HL-60/S4 treated with retinoic acid at 250 ng/mL for 4 days and 3 days (cell line): ENCODE data around the gene LRRC4C.

Source experiments
- in situ Hi-C: fragments of 300-500 bp; cut with MboI; formaldehyde crosslinking; loops from 2 replicates; pipeline ENCODE4 v1.7.0; 2022; ENCODE audit warnings: low sequenced_read_pairs

Gene LRRC4C

DNA sequence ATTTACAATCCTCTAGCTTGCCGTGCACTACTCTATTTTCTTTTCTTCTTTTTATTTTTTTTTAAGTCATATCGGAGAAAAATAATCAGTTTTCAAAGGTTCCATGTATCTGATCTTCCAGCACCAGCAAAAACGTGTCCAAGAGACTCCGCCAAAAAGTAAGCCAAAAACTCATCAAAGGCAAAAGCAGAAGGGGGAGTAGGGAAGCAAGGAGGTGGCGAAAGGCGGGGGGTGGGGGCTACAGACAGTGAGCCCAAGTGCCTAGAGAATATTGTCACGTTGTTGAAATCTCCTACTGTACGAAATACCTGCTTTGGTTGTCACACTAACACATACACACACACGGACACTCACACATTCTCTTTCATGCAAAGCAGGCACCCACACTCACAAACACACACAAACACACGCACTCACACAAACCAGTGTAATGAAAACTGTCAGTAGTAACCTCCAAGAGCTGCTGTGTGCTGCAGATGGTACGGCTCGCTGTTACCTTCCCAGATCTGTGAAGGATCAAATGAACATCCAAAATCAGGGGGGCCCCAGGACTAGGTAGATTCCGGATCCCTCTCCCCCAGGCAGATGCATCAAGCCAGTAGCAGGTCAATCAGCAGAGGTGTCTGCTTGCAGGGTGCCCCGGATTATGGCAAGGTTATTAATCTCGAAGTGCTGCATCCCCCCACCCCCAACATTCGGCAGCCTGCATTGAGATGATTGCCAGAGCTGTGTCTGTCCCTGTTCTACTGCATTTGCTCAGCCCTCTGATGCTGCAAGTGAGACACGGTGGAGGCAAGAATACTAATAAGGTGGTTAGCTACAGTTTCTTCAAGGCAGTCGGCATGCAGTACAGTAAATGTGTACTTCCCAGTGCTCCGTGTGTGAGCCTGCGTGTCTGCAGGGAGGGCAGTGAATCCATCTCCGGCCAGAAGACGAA, at the start of gene LRRC4C:
Gene LRRC4C, minus strand, starts transcription at position 188 of the 937 bp plus-strand sequence.
- in situ Hi-C loops = loop anchor here (25.0 kb wide), 1 partner anchor 1053 kb away; no protein-coding TSS in a partner anchor

DNA sequence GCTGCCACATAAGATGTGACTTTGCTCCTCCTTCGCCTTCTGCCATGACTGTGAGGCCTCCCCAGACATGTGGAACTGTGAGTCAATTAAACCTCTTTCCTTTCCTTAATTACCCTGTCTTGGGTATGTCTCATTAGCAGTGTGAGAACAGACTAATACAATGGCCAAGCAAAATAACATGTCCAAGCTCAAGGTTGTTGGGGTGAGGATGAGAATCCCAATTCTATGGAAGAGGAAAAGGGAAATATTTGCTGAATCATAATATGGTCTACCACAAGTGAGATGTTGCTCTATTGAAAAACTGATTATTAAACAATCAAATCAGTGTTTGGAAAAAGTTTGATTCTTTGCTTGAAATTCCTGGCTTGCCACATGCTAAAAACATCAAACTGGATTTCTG, 48.7 kb upstream of the LRRC4C start:
- in situ Hi-C loops = no loop called here

DNA sequence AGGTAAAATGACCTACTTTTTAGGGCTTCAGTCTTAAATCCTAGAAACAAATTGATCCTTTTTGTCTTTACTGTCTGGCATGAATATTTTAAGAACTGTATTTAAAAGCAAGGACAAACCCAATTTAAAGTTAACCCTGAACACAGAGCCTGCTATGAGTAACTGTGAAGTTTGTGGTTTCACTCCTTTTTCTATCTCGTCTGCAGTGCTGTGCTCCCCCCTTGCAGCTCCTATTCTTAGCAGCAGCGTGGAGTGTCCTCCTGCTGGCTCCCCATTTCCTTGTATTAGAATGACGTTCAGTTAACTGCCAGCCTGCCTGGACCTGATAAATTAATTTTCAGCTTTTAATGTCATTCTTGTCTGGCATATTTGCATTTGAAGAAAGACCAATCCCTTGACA, 40.0 kb upstream of the LRRC4C start:
- in situ Hi-C loops = no loop called here

DNA sequence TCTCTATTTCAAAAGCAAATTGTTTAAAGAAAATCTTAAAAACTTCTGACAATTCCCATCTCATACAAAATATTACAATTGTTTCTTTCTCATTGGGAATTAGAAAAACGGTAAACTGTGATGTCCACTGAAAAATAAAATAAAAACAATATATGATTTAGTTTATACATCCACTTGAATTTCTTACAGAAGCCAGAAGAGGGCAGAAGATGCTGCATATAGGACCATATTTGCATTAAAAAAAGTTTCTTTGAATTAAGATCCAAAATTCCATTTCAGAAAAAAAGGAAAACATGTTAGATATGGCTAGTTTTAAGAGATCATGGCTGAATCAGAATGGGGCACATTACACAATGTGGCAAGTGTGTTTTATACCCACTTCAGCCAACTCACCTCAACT, 39.3 kb upstream of the LRRC4C start:
- in situ Hi-C loops = no loop called here

DNA sequence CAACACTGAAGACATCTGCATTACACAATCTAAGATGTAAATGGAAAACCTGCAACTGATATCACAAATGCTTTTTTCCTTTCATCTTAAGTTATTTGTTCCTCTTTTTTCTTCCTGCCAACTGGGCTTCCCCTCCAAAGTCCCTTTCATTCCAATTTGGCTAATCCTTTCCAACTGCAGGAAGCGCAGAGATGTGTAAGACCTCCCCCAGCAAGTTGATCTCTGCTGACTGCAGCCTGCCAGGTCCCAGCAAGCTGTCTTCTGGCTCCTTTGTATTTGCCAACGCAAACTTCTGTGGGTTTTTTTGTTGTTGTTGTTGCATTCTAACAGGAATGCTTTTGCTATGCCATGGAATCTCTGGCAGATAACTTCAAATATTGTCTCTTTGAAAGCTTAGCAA, 38.5 kb upstream of the LRRC4C start:
- in situ Hi-C loops = no loop called here

DNA sequence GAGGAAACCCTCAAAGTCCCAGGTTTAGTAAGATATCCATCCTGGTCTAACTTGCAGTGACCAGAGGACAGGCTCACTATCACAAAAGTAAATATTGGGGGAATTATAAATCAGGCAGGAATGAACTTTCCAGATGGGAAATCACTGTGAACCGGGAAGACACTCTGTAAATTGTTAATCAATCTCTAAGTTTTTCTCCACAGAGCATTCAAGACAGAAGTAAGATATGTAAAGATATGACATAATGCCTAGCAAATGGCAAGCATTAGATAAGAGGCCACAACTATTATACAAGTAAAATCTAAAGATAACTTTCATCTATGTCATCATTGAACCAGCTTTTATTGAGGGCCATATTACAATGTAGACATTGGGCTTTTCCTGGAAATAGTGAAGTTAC, 35.3 kb upstream of the LRRC4C start:
- in situ Hi-C loops = no loop called here

DNA sequence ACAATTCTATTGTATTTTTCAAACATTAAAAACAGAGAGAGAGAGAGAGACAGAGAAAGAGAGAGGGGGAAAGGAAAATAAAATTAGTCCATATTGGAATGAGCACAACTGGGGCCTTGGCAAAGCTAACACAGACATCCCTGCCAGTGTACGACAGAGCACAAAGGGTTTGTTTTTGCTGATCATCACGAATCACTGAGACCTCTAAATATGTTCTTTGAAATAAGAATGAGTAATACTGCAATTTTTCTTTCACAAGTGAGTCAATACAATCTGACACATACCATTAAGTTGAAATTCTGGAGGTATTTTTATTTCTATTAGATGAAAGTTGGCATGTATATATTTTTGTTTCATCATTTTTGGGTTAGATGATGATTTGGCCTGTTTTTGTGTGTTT, 27.0 kb upstream of the LRRC4C start:
- in situ Hi-C loops = no loop called here

DNA sequence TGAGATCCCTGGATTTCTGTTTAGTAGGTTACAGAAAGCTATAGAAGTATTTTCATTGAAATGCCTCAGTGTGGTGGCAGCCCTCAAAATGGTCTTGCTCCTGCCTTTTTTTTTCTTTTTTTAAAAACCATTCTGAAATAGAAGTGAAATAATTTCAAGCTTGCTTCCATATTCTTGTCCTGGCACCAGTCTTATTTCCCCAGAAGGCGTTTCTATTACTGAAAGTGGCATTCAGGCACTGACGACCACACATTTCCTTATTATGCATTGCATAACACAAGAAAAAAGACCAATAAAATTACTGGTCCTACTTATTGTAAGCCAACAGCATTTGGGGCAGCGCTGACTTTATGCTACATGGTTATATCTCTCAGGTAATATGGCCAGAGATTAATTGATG, 24.5 kb upstream of the LRRC4C start:
- in situ Hi-C loops = no loop called here

DNA sequence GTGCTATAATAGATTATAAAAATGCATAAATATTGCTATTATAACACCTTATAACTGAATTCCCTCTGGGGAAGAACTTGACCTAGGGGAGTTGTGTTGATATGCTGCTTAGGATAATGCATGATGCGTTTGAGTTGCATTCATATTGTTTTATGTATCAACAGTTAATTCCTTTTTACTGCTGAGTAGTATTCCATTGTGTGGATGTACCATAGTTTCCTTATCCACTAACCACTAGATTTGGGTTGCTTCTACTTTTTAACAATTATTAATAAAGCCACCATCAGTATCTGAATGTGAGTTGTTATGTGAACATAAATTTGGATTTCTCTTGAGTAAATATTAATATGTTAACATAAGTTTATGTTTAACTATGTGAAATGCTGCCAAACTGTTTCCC, 19.7 kb upstream of the LRRC4C start:
- in situ Hi-C loops = no loop called here

DNA sequence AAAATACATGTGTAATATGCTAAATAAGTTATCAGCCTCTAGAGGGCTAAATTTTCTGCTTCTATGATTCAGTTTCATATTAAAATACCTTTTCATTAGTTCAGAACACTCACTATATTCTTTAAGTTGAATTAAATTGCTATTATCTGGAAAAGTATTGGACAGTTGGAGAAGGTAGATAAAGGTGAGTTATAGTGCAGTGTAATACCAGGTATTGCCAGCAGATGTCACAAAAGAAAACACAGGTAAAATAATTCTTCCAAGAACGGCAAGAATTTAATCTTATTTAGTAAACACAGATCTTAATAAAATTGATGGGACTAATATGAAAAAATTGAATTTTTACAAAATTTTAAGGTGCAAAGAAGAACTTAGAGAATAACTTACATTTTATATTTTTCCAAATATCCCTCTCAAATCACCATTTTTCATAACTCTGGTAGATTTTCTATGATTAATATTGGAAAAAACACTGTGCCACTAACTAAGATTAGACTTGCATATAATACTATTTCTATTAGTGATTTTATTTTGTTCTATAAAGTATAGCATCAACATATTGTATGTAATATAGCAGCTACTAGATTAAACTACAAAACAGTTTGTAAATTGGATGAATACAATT, 1.7 kb upstream of the LRRC4C start:
- in situ Hi-C loops = loop anchor here (25.0 kb wide), 1 partner anchor 1051 kb away; no protein-coding TSS in a partner anchor

DNA sequence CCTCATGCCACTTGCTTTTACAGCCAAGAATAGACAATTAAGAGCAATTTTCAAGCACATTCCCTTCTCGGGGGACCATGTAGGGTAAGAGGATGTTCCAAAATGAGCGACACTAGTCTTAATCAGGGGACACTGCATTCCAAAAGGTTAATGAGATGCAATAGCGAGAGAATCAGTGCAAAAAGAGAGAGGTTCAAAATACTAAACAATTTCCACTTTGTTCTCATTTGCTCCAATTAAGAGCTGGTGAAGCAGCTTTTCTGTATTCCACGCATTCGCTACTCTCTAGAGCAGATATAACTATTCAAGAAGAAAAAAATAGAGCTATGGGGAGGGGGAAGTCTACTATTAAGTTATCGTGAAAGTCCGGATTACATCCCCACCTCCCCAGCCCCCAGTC, 811 bp downstream of the LRRC4C start:
- in situ Hi-C loops = loop anchor here (25.0 kb wide), 1 partner anchor 1054 kb away; no protein-coding TSS in a partner anchor

DNA sequence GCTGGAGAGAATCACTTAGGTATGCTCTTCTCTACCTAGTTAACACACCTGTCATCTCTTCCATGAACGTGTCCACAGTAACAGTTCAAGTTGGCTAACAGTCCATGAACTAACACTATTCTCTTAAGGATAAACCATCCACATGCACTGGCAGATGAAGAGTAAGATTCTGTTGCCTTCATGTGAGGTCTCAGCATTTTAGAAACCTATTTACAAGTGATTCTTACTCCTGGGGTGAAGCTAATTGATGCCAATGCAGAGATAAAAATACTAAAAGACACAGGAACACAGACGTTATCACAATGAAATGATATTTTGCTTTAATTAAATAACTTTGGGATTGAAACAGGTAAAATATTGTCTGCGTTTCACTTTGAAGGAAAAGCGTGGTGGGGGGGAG, 1.3 kb downstream of the LRRC4C start:
- in situ Hi-C loops = loop anchor here (25.0 kb wide), 1 partner anchor 1054 kb away; no protein-coding TSS in a partner anchor

DNA sequence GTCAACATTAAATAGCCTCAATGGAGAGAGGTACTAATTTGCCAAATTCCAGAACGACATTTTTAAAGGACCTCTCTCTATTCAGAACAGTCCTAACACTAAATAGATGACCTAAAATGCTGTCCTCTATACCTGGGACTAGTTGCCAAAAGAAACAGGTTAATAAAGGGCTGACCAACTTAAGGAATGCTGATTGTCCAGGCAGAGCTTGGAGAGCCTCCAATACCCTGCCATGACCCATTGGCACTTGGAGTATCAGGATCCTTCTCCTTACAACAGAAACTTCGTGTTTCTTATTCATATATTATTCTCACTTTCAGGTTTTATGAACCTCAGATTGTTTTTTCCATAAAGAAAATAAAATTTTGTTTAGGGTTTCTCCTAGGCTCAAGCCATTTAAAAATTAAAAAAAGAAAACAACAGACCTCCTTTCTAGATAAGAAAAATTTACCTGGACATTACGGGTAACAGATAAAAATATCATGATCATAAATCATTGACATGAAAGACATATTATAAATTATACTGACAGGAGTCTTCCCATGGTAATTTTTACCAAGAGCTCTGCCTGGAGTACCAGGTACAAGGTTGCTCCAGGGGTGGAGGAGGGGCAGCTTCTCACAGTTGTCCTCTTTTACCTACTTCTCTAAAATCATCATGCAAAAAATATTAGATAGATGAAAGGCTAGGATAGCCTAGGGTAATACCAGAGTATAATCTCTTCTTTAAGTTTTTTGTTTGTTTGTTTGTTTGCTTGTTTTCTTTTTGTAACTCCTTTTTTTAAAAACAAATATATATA, 2.0 kb downstream of the LRRC4C start:
- in situ Hi-C loops = loop anchor here (25.0 kb wide), 1 partner anchor 1055 kb away; no protein-coding TSS in a partner anchor

DNA sequence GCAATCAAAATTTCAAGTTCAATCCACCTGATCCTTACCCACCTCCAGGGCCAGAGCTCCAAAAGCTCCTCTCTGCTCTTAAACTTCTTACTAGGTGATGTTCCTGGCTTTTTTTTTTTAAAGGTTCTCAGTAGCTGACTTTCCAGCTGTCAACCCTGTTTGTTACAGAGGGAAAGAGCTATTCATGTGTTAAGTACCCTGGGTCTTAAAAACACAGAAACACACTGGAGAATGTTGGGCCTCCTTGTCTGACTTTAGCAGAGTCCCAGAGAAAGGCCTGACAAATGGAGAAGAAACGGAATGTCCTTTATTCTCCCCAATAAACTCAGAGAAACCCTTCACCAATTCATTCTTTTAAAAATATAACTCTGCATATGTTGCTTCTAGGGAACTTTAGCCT, 3.2 kb downstream of the LRRC4C start:
- in situ Hi-C loops = loop anchor here (25.0 kb wide), 1 partner anchor 1056 kb away; no protein-coding TSS in a partner anchor

DNA sequence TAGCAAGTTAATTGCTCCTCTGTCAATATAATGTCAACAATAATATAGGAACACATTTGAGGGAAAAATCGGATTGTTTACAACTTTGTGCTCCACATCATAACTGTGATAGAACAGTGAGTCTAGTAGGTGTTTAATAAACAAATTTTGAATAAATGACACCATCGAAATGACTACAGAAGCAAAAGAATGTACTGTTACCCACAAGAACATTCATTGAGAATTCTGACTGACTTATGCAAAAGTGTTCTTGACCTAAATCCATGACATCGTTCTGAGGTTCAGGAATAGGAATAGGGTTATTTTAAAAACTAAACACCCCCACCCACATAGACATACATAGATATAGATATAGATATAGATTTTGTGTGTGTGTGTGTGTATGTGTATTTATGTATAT, 8.4 kb downstream of the LRRC4C start:
- in situ Hi-C loops = loop anchor here (25.0 kb wide), 1 partner anchor 1061 kb away; no protein-coding TSS in a partner anchor

DNA sequence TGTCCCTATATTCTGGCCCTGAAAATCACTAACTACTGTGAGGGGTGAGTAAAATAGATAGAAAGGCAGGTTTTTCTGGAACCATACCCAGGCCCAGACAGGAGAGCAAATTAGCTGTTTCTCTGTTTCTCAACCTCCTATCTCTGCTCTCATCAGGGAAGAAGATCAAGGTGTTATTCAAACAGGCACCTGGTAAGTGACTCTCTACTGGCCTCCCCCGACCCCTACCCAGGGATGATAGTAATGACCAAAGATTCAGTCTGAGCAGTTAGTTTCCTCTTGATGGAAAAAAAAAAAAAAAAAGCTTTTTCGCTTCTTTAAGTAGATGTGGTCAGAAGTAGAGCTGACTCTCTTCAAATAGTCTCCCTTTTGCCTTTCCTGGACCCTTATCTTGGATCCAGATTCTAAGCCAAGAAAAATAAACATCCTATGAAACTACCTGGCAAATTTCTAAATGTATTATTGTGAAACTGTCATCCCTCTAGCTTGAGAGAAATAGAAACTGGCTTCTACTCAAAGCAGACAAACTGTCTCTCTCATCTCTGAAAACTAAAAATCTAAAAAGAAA, 9.9 kb downstream of the LRRC4C start:
- in situ Hi-C loops = loop anchor here (25.0 kb wide), 1 partner anchor 1063 kb away; no protein-coding TSS in a partner anchor

DNA sequence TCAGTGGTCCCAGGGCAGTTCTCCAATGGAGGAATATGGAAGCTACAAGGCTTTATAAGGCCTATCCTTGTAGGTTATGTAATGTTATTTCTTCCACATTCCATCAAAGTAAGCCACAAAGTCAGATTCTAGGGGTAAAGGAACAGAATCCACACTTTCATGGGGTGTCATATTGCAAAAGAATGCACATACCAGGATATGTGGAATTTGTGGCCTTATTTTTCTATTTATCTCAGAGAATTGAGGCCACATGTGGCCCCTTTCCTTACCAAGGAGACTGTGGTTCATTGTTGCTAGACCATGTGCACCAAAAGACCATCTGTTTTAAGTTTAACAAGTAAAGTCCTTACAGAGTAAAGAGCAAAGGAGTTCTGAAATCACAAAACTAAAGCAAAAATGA, 12.9 kb downstream of the LRRC4C start:
- in situ Hi-C loops = no loop called here

DNA sequence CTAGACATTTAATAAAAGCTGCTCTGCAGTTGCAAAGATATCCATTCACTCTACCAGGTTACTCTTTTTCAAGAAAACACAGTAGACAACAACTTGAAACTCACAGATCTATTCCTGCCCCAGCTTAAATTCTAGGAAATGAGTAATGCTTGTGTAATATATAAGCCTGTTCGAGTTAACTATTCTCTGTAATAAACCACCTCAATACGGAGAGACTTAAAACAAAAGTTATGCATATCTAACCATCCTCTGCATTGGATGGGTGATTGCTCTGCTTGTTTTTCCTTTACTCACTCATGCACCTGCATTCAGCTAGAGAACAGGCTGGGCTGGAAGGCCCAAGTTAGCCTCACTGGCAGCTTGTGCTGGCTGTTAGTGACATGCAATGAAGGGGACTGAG, 13.3 kb downstream of the LRRC4C start:
- in situ Hi-C loops = no loop called here

DNA sequence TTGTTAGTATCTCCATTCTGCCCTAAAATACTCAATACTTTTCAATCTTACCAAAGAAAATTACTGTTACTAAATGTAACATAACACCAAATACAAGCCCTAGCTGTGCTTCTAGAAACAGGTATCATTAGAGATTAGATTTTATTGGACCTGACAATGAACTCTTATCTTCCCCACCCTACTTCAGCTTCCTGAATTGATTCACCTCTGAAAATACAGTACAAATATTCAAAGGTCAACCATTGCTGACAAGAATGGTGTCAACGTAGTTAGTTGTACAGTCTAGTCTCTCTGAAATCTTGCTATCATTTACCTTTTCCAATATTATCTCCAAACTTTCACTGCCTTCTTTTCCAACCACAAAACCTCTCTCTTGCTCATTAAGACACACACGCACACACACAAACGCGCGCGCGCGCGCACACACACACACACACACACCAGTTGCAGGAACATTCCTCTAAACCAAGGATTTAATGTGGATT, 22.4 kb downstream of the LRRC4C start:
- in situ Hi-C loops = no loop called here

DNA sequence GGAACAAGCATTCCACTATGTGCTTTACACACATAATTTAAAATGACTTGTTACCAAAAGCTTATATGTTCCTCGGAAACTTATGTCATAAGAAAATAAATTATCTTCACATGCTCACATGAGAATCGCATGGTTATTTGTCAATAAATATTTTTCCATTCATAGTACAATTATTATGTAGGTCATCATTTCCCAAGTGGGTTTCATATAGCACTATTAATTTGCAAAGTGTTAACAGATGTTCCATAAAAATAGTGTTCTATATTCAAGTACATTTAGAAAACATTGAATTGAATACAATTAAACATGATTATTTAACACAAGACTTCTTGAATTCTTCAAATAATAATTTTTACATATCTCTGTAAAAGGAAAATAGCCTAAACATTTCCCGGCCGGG, 23.9 kb downstream of the LRRC4C start:
- in situ Hi-C loops = no loop called here
